GM12892 (cell line): Measurements from ENCODE around the gene PHLDA3.

Experiments used
- DNase-seq: peaks from one replicate; pipeline ENCODE4 v3.0.0; 2011; ENCODE audit not compliant: insufficient read length
- FAIRE-seq: peaks from 2 replicates; lab custom pipeline; 2011; peaks lifted over from hg19 to GRCh38; lab: Jason Lieb, UNC
- POLR2A ChIP-seq: IDR thresholded peaks from 2 replicates; pipeline ENCODE4 v1.6.1; 2011; ENCODE audit warnings: low read depth, low read length, control low read depth
- POLR2AphosphoS5 ChIP-seq: IDR thresholded peaks from 2 replicates; pipeline ENCODE4 v1.6.1; 2011; ENCODE audit warnings: low read depth, low read length, control low read depth
- TAF1 ChIP-seq: IDR thresholded peaks from 2 replicates; pipeline ENCODE4 v1.6.1; 2011; ENCODE audit warnings: low read depth, mild to moderate bottlenecking, control low read depth, low read length, borderline replicate concordance

PHLDA3 gene

DNA sequence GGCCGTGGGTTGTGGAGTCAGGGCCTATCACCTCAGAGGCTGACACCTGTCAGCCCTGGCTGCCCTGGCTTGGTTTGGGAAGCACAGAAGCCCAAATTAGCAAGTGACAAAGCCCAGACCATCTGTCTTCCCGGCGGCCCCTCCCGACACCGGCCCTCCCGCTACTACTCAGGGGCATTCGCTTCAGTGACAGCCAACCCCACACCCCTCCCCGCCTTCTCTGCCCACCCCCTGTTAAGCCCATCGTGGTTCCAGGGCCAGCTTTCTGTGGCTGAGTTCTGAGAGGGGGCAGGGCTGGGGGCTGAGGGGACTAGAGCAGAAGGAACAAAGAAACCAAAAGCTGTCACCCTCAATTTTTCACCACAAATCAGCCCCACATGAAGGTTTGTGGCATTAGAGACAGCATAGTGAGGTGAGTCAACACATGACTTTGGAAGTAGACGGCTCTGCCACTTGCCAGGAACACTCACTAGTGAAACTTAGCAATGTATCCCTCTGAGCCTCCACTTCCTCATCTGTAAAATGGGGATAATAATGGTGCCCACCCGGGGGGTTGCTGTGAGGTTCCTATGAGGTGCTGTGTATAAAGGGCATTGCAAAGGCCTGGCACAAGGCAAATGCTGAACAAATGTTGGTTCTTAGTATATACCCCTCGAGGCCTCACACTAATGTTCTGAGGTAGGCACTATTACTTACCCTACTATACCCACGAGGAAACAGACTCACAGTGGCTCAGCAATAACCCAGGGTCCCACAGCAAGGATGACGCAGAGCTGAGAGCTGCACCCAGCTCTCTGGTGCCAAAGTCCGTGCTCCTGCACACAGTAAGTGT is 42.3 kb downstream of the PHLDA3 start:
- TF ChIP-seq TAF1 (no peak), POLR2A (no peak), POLR2AphosphoS5 (no peak)
- DNase-seq = no peak
- no peak for FAIRE-seq

- no peak for DNase-seq
- FAIRE-seq = no peak
- TF ChIP-seq TAF1 (no peak), POLR2A (no peak), POLR2AphosphoS5 (no peak)
These were observed 44.8 kb downstream of the PHLDA3 start for GRCh38 chr1:201424146-201424545.

- TF ChIP-seq POLR2AphosphoS5 = no peak
- TF ChIP-seq TAF1 = no peak
- TF ChIP-seq POLR2A = no peak
- no peak for FAIRE-seq
These were observed 45.3 kb downstream of the PHLDA3 start for GRCh38 chr1:201423655-201424054.

GRCh38 chr1:201422436-201423030 is 46.5 kb downstream of the PHLDA3 start:
- DNase-seq = no peak
- no peak for FAIRE-seq

More at GRCh38 chr1:201423655-201424054, 45.3 kb downstream of the PHLDA3 start:
- no peak for DNase-seq

DNA sequence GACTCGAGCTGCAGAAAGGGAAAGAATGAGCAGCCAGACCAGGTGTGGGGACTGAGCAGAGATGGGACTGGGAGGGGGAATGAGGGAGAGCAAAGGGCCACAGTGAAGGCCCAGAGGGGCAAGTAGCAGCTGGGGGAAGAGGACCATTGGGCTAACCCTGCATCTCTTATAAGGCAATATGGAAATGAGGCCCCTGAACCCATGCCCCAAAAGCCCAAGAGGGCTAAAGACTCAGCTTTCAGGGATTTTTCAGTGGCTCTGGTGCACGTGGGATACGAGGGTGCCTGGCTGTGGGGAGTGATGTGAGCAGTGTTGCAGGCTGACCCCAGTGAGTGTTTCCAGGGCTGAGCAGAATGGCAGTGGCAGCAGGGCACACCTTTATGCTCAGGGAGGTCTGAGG is 47.0 kb downstream of the PHLDA3 start:
- no peak for FAIRE-seq
- TF ChIP-seq POLR2AphosphoS5 = no peak
- no peak for TF ChIP-seq TAF1
- TF ChIP-seq POLR2A = no peak
- no peak for DNase-seq

More at GRCh38 chr1:201422436-201423030, 46.5 kb downstream of the PHLDA3 start:
- TF ChIP-seq POLR2AphosphoS5 (no peak), POLR2A (no peak), TAF1 (no peak)

DNA sequence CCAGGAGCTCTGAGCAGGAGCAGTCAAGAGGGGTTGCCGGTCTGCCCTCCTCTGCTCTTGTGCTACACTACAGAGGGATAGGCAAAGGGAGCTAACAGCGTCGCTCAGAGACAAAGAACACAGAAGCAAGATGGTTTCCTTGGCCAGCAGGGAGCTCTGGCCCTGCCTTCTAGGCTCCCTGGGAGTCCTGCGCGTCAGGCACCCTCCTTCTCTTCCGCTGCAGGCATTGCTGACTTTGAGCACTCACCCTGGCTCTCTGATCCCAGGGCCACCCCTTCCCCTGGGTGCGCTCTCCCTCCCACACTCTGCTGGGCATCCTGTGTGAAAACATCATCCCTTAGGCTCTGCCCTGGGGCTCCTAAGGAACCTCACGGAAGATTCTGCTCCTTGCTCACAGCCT is 47.9 kb downstream of the PHLDA3 start:
- DNase-seq (no peak), FAIRE-seq (no peak)
- TF ChIP-seq POLR2A (no peak), TAF1 (no peak), POLR2AphosphoS5 (no peak)

DNA sequence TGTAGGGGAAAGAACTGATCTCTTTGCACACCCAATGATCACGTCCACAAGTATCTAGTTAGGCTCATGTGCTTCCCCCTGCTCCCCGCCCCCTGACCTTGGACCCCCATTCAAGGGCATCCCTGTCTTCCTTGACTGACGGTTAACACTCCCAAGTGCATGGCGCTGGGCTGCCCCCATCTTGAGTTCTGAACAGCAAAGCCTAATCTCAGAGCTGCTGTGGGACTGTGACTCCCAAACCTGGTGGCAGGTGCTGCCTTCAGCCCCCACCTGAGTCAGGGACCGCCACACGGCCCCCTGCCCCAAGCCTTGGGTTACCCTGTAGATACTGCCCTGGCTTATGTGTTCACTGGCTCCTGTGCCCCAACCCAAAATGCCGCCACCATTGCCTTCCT is 48.4 kb downstream of the PHLDA3 start:
- DNase-seq (no peak), FAIRE-seq (no peak)
- TF ChIP-seq TAF1 = no peak
- no peak for TF ChIP-seq POLR2A
- TF ChIP-seq POLR2AphosphoS5 = no peak

- DNase-seq (no peak), FAIRE-seq (peak; percentile 21)
- no peak for TF ChIP-seq POLR2AphosphoS5
- no peak for TF ChIP-seq POLR2A
- no peak for TF ChIP-seq TAF1
These were observed 49.0 kb downstream of the PHLDA3 start for GRCh38 chr1:201419746-201420607.

DNA sequence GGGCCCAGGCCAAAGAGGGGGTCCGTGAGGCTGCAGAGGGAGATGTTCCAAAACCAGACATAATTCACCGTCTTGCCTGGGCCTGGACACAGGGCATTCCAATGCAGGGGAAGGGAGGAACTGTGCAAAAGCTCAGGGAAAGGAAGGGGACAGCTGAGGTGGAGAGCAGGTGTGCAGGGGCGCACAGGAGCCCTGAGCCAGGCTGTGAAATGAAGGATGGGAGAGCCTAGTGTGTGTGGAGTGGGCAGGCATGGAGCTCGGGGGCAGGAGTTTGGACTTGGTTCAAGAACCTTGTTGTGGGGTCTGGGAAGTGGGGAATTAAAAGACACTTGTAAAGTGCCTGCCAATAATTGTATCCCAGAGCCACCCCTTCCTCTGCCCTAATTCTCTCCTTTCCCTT is 49.7 kb downstream of the PHLDA3 start:
- DNase-seq = no peak
- FAIRE-seq = no peak
- TF ChIP-seq POLR2AphosphoS5 (no peak), POLR2A (no peak), TAF1 (no peak)

DNA sequence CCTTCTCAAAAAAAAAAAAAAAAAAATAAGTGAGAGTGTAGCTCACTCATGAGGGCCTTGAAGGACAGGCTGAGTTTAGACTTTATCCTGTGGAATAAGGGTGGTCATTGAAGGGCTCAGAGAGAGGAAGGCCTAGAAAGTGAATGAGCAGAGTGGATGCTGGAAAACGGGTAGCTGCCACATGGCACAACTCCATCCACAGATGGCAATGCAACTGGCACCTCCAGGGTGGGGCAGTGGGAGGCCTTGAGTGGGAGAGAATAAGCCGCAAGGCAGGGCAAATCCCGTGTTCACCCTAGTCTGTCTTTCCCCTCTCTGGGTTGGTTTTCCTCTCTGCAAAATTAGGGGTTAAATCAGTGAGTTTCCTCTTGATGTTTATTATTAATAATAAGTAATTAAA is 50.5 kb downstream of the PHLDA3 start:
- no peak for DNase-seq
- FAIRE-seq = no peak
- no peak for TF ChIP-seq POLR2AphosphoS5
- TF ChIP-seq TAF1 = no peak
